Measurements from ENCODE around the gene DAB2. TPM values are rescaled to one million over a fixed set of nuclear protein-coding genes. Genes with fewer than 3 reads are reported as not detected.

The DAB2 gene
- total RNA-seq, 1 experiment from 2014 or later = 2.3 TPM

DNA sequence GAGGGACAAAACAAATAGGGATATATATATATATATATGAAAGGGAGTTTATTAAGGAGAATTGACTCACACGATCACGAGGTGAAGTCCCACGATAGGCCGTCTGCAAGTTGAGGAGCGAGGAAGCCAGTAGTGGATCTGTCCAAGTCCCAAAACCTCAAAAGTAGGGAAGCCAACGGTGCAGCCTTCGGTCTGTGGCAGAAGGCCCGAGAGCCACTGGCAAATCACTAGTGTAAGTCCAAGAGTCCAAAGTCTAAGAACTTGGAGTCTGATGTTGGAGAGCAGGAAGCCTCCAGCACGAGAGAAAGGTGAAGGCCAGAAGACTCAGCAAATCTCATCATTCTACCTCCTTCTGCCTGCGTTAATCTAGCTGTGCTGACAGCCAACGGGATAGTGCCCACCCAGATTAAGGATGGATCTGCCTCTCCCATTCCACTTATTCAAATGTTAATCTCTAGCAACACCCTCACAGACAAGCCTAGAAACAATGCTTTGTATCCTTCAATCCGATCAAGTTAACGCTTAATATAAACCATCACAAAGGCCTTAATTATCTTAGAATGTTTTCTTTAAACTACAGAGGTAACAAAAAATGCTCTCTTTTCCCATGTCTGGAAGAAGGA, 23.8 kb upstream of the DAB2 start:
- peak overlapping the region in 1 of 3 experiments; percentile 81; a peak in 2 of 7 replicates for H3K27ac Mint-ChIP-seq
- no peaks in the 10 kb centered on the region for H3K36me3 Mint-ChIP-seq (ENCODE audit: insufficient read depth in 1 of 3, low read depth in 3 of 3)
- H4K91ac ChIP-seq (ENCODE audit: insufficient read length, low read depth, low read length) = no peak overlapping the region
- H3K9me3 ChIP-seq (ENCODE audit: control insufficient read depth, low read depth, low read length) = no peaks in the 10 kb centered on the region
- H3K56ac ChIP-seq (ENCODE audit: insufficient read length, low read depth, low read length) = no peak overlapping the region
- no peak overlapping the region for H2BK5ac ChIP-seq (ENCODE audit: insufficient read length, low read length)
- H2BK12ac ChIP-seq (ENCODE audit: insufficient read length, low read depth, low read length) = no peak overlapping the region
- H3K9me3 Mint-ChIP-seq = no peaks in the 10 kb centered on the region
- no peaks in the 10 kb centered on the region for H3K79me2 ChIP-seq (ENCODE audit: insufficient read depth, low read length)
- no peaks in the 10 kb centered on the region for H3K23me2 ChIP-seq (ENCODE audit: insufficient read length, low read depth, low read length, poor library complexity, severe bottlenecking)
- no peaks in the 10 kb centered on the region for H3K79me1 ChIP-seq (ENCODE audit: insufficient read depth, low read depth, low read length, poor library complexity, severe bottlenecking)
- no peak overlapping the region for H3K4me3 Mint-ChIP-seq
- H2BK15ac ChIP-seq (ENCODE audit: low read depth, low read length) = no peak overlapping the region
- H3K14ac ChIP-seq (ENCODE audit: insufficient read depth, low read length) = no peak overlapping the region; the same call in 1 of the 2 replicates
- no peak overlapping the region for H3K27ac ChIP-seq (ENCODE audit: insufficient read length, low read depth, low read length)
- H3K9ac ChIP-seq (ENCODE audit: extremely low read depth, insufficient read length, low read length) = no peak overlapping the region
- H4K5ac ChIP-seq (ENCODE audit: insufficient read length, low read depth, low read length) = no peak overlapping the region
- no peak overlapping the region for H3K4ac ChIP-seq (ENCODE audit: low read depth, low read length)
- no peaks in the 10 kb centered on the region for H4K20me1 ChIP-seq (ENCODE audit: control insufficient read depth, insufficient read depth, insufficient read length)
- no peak overlapping the region for H2BK120ac ChIP-seq (ENCODE audit: low read depth, low read length, poor library complexity, severe bottlenecking)
- H2AFZ ChIP-seq (ENCODE audit: low read length) = no peak overlapping the region
- WGBS (ENCODE audit: extremely low coverage, insufficient read length, low lambda C conversion rate) = no CpG with 5 or more reads among the region's 13 CpGs
- no peak overlapping the region for H2AK5ac ChIP-seq (ENCODE audit: insufficient read length, low read length)
- no peak for DNase-seq
- H3K27me3 ChIP-seq (ENCODE audit: insufficient read depth, low read length) = no peaks in the 10 kb centered on the region
- H2BK20ac ChIP-seq (ENCODE audit: low read depth, low read length, poor library complexity, severe bottlenecking) = no peak overlapping the region
- H4K8ac ChIP-seq (replicated peaks; ENCODE audit: insufficient read length, low read depth, low read length) = no peak overlapping the region
- H3K4me1 ChIP-seq (ENCODE audit: insufficient read depth, low read length) = no peaks in the 10 kb centered on the region
- H3K4me1 Mint-ChIP-seq = peaks cover 4 to 5% of the 10 kb centered on the region in 2 experiments
- no peaks in the 10 kb centered on the region for H3K27me3 Mint-ChIP-seq (ENCODE audit: low read depth)
- no peak overlapping the region for H3K23ac ChIP-seq (ENCODE audit: insufficient read length, low read depth, low read length)
- TF ChIP-seq CTCF (conservative IDR thresholded peaks at IDR 0.05) = no peak
- no peak overlapping the region for H3K18ac ChIP-seq (ENCODE audit: insufficient read length, low read depth, low read length)
- no peak overlapping the region for H3K4me2 ChIP-seq (ENCODE audit: insufficient read depth, insufficient read length, low read length)
- no peak overlapping the region for H3T11ph ChIP-seq (ENCODE audit: low read length)

All from H9 (cell line).